ENCODE results near the gene SYNPO2.
"Not testable (repeated sequence)": the region's sequence is repeated elsewhere in the genome, so short reads cannot be mapped to it uniquely, and the experiment has no call there.

SYNPO2 gene

DNA sequence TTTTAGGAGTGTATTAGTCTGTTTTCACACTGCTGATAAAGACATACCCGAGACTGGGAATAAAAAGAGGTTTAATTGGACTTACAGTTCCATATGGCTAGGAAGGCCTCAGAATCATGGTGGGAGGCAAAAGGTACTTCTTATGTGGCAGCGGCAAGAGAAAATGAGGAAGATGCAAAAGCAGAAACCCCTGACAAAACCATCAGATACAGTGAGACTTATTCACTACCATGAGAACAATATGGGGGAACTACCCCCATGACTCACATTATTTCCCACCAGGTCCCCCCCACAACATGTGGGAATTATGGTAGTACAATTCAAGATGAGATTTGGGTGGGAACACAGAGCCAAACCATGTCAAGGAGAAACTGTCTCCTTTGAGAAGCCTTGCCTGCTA is 121.6 kb downstream of the SYNPO2 start:
- DNase-seq: not testable (repeated sequence)

DNA sequence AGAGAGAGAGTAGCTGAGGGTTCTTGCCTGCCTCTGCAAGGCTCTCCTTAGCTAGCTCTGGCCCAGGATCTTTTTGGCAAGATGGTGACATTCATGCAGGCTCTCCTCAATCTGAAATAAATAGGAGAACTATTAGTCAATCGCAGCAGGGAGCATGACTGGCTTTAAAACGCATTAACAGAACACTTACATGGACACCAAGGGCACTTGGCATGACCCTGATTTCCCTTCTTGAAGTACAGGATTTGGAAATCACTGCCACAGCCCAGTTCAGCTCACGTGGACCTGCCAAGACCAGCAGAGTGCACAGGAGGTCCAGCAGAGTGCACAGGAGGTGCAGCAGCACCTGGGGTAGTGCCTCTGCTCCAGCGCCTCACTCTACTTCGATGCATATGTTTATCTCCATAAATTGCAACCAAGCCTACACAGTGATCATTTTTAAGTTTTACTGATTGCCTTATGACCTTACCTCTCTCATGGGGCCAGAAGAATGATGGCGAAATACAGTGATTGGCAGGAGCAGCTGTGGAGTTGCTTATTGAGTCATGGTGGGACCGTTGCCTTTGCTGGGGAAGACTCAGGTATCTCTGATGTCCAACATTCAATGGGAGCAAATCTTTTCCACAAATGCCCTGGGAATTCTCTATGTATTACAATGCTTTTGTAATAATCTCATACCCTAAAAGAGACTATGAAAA is 122.4 kb downstream of the SYNPO2 start:
- no peak for DNase-seq

DNA sequence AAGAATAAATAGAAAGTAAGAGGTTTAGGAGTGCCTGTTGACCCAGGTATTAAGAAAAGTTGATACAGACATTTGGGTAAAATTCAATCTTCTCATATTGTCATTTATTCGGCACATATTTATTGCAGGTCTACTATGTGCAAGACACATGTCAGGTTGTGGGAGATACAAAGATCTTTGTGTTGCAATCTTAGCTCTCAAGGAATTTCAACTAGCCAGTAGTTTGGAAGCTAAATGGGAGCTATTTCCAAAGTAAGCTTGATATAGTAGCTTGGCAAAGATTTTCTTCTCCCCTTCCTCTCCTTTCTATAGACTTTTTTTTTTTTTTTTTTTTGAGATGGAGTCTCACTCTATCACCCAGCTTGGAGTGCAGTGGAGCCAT is 122.9 kb downstream of the SYNPO2 start:
- no peak for DNase-seq

DNA sequence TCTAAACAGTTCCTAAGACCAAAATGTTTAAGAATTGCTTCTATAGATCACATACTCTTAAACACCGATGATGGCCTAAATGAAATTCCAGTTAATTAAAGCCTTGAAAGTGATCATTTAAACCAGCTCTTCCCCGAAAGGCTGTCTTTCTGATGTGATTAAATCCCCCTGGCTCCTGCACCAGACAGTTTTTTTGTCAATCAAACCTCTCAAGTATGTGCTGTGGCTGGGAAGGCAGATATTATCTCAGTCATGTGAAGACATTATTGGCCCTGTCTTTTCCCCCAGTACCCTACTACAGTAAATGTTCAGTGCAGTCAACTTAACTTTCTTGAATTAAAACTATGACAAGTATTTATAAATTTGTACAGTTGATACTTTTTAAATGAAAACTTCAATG is 126.0 kb downstream of the SYNPO2 start:
- no peak for DNase-seq

DNA sequence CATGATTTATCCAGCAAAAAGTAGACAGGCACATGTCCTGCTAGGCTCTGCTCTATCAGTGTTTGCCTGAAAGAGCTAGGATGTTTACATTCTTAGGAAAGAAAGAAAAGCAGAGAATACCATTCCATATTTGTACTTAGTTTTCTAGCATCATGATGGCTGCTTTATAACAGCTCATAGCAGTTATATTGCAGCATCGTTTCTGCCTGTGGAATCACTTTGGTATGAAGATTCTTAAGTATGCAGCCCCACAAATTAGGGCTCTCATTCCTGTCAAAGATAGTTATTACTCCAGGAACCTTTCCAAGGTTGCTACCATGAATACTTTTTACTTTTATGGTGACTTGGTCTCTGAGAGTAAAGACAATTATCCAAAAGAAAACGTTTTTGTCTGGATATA is 128.0 kb downstream of the SYNPO2 start:
- no peak for DNase-seq

DNA sequence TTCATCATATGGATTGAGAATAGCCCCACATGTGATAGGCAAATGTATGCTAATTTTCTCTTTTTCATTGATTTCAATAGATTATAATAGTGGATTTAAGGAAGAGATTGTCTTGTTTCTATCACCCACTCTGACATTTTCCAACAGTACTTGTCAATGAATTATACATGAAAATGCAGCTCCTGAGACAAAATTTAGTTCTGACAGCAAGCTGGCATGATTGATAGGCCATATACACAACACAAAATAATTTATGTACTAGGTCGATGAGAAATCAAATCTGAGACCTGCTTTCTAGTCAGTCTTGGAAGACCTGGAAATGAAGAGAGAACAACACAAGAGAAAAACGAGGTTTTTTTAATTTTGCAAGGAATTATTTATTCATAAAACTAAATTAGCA is 129.0 kb downstream of the SYNPO2 start:
- no peak for DNase-seq

DNA sequence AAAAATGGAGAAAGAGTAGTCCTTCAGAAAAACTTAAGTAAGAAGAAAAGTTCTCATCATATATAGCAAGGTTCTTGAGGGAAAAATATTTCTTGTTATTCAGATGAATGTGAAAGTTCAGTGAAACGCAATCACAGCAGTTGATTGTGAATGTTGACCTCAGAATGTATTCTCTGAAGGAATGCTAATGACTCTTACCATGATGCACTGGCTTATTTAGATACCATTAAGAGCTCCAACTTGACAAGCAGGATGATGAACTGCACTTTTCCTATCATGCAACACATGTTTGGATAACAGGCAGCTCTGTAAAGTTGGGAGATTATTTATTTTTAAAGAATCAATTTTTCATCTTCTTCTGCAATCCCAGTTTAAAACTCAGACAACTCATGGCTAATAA is 131.5 kb downstream of the SYNPO2 start:
- DNase-seq: no peak

DNA sequence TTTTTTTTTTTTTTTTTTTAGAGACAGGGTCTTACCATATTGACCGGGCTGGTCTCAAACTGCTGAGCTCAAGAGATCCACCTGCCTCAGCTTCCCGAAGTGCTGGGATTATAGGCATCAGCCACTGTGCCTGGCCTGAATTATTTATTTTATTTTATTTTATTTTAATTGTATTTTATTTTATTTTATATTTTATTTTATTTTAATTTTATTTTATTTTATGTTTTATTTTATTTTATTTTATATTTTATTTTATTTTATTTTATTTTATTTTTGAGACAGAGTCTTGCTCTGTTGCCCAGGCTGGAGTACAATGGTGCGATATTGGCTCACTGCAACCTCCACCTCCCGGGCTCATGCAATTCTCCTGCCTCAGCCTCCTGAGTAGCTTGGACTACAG is 133.9 kb downstream of the SYNPO2 start:
- not testable (repeated sequence) for DNase-seq

DNA sequence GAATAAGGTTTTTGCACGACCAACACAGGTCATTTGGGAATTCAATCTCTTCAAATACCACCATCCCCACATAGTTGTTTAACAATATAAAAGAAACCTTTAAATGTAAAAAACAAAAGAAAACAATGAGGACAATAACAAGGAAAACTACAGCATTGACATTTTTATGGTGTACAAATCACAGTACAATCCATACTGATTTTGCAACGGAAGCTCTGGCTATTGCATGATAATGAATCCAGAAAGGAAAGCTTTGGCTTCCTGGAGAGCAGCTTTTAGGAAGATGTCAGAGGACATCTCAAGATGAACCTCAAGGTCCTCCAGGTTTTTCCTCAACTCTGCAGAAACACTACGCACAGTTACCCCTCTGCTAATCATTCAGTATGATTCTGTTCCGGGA is 135.4 kb downstream of the SYNPO2 start:
- DNase-seq: no peak

DNA sequence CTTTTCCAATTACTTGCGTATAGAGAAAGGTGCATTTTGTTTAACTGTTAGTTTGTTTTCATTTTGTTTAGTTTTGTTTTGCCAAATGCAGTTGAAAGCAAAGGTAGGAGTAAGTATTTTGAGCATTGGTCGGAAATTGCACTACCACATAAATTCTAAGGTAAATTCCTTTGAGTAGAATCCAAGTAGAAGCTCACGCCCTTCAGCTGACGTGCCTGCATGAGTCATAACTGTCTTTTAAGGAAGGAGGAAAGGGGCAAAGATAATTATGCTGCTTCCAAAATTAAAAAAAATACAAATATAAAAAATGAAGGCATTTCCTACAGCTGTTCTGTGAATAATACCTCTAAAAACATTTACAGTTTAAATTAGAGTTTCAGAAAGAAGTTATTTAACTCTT is 136.8 kb downstream of the SYNPO2 start:
- DNase-seq: no peak

DNA sequence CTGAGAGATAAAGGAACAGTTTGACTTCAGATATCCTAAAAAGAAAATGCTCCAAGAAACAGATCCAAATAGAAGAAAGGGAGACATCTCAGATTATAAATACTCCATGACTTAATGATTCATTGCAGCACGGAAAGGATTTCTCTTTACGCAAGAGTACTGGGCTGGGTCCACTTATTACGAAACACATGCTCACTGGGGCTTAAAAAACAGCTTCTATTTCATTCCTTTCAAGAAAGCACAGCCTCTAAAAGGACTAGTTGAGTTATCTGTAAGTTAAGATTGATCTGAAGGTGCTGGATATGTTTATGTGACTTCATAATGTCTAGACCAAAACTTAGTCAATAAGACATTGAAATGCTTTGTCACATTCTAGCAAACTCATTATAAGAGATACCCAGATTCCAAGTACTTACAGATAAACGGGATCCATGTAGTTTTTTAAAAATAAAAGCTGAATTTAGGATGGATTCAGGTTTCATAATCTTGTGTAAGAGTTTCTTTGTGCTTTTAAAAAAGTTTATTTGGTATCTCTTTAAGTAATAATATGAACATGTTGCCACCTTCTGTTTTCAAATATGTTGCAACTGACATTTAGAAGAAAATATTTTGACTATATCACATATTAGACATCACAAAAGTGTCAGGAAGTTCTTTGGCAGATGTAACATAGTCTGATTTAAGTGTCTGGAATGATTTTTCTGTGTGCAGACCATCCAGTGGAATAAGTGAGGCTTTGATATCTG is 137.4 kb downstream of the SYNPO2 start:
- no peak for DNase-seq

DNA sequence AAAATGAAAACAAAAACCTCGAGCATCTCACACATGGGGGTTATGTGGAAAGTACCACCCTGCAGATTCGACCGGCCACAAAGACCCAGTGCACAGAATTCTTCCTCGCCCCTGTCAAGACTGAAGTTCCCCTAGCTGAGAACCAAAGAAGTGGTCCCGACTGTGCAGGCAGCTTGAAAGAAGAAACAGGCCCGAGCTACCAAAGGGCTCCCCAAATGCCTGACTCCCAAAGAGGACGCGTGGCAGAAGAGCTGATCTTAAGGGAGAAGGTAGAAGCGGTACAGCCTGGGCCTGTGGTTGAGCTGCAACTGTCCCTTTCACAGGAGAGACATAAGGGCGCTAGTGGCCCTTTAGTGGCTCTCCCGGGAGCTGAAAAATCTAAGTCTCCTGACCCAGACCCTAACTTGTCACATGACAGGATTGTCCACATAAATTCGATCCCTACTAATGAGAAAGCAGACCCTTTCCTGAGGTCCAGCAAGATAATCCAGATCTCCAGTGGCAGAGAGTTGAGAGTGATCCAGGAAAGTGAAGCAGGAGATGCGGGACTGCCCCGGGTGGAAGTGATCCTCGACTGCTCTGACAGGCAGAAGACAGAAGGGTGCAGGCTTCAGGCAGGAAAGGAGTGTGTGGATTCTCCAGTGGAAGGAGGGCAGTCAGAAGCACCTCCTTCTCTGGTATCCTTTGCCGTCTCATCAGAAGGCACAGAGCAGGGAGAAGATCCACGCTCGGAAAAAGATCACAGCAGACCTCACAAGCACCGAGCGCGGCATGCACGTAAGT is 138.2 kb downstream of the SYNPO2 start:
- DNase-seq: no peak

DNA sequence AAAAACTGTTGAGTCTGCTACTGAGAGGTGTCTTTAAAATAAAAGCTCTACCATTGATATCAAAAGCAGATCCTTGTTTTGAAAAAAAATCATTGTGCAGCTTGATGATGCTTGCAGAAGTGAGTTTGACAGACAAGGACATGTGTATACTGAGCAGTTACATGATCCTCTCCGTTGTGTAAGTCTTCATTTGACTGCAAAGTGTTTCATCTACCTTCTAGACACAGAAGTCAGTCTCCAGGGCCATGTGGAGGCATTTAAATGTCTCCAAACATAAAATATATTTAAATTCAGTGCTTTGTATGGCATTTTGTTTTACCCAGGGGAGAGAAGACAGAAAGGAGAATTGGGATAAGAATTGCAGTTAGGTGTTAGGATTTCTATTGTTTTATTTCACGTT is 139.2 kb downstream of the SYNPO2 start:
- no peak for DNase-seq

DNA sequence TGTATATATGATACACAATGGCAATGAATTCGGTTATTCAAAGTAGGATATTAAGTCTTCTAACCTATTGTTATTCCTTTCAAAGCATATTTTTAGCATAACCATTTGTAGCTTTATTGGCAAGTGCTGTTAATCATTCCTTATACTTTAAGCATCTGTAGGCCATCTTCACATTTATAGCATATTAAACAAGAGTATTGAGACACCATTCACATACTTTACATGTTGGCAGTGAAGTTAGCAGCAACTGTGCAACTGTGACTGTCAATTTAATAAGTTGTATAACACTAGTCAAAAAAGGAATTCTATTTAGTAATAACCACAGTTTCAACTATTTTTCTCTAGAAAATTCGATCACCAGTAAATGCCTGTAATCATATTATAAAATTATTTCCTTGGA is 139.6 kb downstream of the SYNPO2 start:
- DNase-seq: no peak

DNA sequence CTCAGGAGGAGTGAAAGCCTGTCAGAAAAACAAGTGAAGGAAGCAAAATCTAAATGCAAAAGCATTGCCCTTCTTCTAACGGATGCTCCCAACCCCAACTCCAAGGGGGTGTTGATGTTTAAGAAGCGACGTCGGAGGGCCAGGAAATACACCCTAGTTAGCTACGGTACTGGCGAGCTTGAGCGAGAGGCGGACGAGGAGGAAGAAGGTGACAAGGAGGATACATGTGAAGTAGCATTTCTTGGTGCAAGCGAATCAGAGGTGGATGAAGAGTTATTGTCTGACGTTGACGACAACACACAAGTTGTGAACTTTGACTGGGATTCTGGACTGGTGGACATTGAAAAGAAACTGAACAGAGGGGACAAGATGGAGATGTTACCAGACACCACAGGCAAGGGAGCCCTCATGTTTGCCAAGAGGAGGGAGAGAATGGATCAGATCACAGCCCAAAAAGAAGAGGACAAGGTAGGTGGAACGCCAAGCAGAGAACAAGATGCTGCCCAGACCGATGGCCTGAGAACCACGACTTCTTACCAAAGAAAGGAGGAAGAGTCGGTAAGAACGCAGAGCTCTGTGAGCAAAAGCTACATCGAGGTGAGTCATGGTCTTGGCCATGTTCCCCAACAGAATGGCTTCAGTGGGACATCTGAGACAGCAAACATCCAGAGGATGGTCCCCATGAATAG is 141.3 kb downstream of the SYNPO2 start:
- no peak for DNase-seq

DNA sequence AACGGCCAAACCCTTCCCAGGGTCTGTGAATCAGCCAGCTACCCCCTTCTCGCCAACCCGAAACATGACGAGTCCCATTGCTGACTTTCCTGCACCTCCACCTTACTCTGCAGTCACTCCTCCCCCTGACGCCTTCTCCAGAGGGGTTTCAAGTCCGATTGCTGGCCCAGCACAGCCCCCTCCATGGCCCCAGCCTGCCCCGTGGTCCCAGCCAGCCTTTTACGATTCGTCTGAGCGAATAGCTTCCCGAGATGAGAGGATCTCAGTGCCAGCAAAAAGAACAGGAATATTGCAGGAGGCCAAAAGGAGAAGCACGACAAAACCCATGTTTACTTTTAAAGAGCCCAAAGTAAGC is 141.9 kb downstream of the SYNPO2 start:
- DNase-seq: no peak

DNA sequence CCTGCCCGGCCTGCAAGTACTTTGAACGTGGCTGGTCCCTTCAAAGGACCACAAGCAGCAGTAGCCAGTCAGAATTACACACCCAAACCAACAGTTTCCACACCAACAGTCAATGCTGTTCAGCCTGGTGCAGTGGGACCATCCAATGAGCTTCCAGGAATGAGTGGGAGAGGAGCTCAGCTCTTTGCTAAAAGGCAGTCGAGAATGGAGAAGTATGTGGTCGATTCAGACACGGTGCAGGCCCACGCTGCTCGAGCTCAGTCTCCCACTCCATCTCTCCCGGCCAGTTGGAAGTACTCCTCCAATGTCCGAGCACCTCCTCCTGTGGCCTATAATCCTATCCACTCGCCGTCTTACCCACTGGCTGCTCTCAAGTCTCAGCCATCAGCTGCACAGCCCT is 142.6 kb downstream of the SYNPO2 start:
- no peak for DNase-seq

DNA sequence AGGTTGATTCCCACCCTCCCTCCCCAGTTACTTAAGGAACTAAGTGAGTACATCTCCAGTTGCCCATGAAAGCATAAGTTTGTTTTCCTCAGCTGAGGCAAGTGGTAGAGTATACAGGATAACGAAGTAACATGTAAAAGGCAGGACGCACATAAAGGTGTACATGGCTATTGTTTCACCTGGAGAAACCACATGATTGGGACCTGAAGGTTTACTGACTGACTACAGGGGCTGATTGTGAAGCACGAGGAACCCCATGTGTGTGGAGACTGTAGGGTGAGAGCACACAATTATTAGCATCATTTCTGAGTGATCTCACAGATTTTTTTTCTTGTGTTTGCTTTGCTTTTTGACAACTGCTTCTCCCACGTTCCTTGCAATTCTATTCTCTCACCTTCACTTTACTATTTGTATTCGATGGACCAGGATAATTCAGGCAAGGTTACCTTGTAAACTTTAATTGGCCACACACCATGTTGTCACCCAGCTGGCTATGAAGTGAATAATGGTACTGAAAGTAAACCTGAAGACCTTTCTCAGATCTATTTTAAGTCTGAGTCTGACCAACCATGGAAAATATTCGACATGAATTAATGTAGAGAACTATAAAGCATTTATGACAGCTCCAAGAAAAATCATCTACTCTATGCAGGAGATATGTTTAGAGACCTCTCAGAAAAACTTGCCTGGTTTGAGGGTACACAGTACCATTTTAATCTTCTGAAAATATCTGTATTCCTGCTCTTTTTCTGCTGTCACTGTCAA is 144.4 kb downstream of the SYNPO2 start:
- no peak for DNase-seq

DNA sequence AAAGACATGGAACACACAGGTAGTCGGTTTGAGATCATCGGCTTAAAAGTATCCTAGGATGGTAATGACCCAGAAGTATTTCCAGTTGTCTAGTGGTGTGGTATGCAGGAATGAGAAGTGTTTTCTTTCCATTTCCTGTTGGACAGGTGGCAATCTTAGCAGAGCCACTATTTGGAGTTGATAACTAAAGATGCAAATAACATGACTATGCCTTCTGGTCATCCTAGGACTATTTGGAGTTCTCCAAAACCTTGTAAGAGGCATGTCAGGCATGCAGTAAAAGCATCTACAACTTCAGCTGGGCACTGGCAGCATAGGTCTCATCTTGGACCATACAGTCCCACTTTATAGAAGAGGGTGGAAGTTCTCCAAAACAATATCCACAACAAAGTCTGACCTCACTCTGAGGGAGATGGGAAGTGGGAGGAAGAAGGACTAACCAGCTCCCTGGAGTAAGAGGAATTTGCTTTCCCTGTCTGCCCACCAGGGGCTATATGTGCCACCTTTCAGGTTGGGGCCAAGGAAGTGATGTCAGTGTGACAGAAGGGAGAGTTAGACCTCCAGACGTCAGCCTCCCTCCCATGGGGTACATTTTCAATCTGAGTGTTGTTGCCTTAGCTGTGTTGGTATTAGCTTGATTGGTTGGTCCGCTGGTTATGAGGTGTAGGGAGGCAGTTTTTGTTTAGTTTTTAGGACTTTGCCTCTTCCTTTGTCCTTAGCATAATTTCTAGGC is 145.8 kb downstream of the SYNPO2 start:
- DNase-seq: peak; percentile 4

DNA sequence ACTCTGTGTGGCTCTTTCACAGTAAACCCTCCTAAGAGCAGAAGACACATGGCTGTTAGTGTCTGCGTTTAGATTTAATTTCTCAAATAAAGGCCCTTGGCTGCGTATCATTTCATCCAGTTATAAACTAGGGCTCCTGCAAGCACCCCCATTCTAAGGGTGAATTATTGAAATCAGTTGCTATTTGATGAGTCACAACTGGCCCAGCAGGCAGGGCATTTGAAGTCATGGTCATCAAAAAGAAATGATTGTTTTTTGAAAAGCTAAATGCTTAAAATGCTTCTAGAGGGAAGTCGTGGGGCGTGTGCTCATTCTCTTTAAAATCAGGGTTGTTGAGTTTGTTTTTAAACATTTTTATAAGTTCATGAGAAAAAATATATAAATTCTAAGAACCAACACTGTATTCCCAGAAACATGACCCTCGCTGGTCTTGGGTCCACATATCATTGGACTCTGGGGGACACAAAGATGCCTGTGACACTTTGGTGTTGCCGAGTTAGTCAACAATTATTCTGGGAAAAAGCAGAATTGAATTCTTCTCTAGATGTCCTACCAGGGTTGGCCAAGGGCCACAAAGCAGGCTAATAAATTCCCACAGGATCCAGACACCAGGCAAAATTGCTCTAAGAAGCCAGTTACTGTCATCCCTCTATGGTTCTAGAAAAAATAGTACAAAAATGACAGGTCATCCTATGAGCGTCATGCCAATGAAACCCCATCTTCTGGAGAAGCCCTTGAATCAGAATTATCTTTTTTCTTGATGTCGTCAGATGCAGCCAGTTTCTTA is 147.5 kb downstream of the SYNPO2 start:
- DNase-seq: no peak

DNA sequence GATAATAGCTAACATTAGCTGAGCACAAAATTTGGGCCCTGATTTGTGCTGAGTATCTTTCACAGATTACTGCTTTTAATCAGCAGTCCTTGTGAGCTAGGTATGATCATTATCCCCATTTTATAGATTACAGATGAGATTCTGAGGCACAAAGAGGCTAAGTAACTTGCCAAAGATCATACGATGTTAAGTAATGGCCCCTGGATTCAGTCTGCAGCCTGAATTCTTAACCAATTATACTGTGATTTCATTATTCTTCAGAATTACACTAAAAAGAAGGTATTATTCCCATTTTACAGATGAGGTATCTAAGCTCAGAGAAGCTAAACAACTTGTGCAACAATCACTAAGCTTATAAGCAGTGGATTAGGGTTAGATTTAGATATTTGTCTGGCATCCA is 149.1 kb downstream of the SYNPO2 start:
- no peak for DNase-seq

All from NCI-H82 (cell line).